BLaER1 treated with 17β-estradiol and CSF1 and Interleukin-3, amounts not matched to agents 10 nM and 100 nM (cell line): ENCODE data around the gene LRP6.
A peak's percentile ranks its signal among the peaks of the same experiment; 100 is the strongest.
"Not testable (repeated sequence)": the region's sequence is repeated elsewhere in the genome, so short reads cannot be mapped to it uniquely, and the experiment has no call there.

ENCODE experiments used
- H3K27ac ChIP-seq, 11 experiments: shearing (Covaris generic); formaldehyde crosslinking; 2 replicates each; pipeline ENCODE4 v1.8.1; 2022
- H3K27me3 ChIP-seq, 11 experiments: shearing (Covaris generic); formaldehyde crosslinking; 2 replicates each; pipeline ENCODE4 v1.8.1; 2022
- H3K36me3 ChIP-seq, 11 experiments: shearing (Covaris generic); formaldehyde crosslinking; 2 replicates each; pipeline ENCODE4 v1.8.1; 2022
- H3K4me1 ChIP-seq, 10 experiments: shearing (Covaris generic); formaldehyde crosslinking; 2 replicates each; pipeline ENCODE4 v1.8.1; 2022
- H3K4me2 ChIP-seq, 11 experiments: shearing (Covaris generic); formaldehyde crosslinking; 2 replicates each; pipeline ENCODE4 v1.8.1; 2022
- H3K4me3 ChIP-seq, 10 experiments: shearing (Covaris generic); formaldehyde crosslinking; 2 replicates each; pipeline ENCODE4 v1.8.1; 2022
- H3K9ac ChIP-seq, 11 experiments: shearing (Covaris generic); formaldehyde crosslinking; 2 replicates each; pipeline ENCODE4 v1.8.1; 2022
- H3K9me3 ChIP-seq, 11 experiments: shearing (Covaris generic); formaldehyde crosslinking; replicated peaks in 1 of 11; 2 replicates each; pipeline ENCODE4 v1.8.1; 2022
- H4K20me1 ChIP-seq, 11 experiments: shearing (Covaris generic); formaldehyde crosslinking; 2 replicates each; pipeline ENCODE4 v1.8.1; 2022
- Cebpa-rat ChIP-seq, 11 experiments: shearing (Covaris generic); IDR thresholded peaks; 2 replicates each; pipeline ENCODE4 v1.8.1; 2022

LRP6 gene

DNA sequence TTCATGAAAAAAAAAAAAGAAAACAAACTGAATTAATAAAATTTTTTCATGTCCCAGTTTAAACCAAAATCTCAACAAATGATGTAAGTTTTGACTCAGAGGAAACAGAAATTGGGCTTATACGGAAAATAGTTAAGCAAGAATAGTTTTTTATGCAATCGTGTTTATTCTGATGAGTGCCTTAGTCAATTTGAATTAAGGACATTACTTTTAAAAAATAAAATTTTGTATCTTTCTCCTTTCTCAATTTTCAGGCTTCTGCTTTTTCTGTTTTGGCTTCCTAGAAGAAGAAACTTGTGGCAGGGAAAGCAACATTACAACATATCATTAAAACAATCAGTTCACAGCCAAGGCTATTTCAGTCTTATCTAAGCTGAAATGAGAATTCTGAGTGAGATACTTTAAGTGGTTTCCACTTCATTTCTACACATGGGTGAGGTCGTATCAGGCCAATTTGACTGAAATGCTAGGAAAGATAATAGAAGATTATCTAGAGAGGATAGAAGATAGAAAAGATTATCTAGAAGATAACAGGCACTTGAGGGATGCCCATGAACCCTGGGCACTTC lies 143.7 kb downstream of the LRP6 start:
- no peak overlapping the region for H3K9ac ChIP-seq
- TF ChIP-seq Cebpa-rat (IDR thresholded peaks at IDR 0.05), result no peak
- no peaks in the 10 kb centered on the region for H3K9me3 ChIP-seq
- no peaks in the 10 kb centered on the region for H3K27me3 ChIP-seq
- no peak overlapping the region for H3K4me2 ChIP-seq
- H3K36me3 ChIP-seq, result peaks cover 54 to 95% (median 89%) of the 10 kb centered on the region in 11 experiments
- H3K27ac ChIP-seq, result no peak overlapping the region
- H3K4me3 ChIP-seq, result no peak overlapping the region
- H4K20me1 ChIP-seq, result no peaks in the 10 kb centered on the region
- no peaks in the 10 kb centered on the region for H3K4me1 ChIP-seq

DNA sequence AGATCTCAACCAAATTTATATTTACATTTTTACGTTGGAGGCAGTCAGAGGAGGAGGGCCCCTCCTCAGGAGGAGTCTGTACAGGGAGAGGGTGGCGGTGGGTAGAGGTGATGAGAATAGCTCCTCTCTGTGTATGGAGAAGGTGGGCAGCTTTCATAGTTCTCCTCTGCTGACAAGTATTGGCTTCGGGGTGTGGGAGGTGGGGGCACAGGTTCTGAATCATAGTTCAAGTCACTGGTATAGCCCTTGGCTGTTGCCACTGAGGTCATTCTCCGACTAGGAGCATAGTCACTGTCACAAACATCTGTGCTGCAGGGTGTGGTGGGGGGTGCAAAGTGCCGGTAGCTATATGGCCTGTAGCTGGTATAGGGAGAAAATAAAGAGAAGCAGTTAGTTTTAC lies 145.8 kb downstream of the LRP6 start:
- Histone ChIP-seq H3K9me3 (no peaks in the 10 kb centered on the region), H3K36me3 (peaks cover 46 to 77% (median 72%) of the 10 kb centered on the region in 11 experiments), H3K27ac (no peak overlapping the region), H3K27me3 (no peaks in the 10 kb centered on the region), H3K4me3 (no peak overlapping the region), H3K9ac (no peak overlapping the region), H3K4me1 (no peaks in the 10 kb centered on the region), H3K4me2 (no peak overlapping the region), H4K20me1 (no peaks in the 10 kb centered on the region)
- TF ChIP-seq Cebpa-rat (IDR thresholded peaks at IDR 0.05), result no peak

DNA sequence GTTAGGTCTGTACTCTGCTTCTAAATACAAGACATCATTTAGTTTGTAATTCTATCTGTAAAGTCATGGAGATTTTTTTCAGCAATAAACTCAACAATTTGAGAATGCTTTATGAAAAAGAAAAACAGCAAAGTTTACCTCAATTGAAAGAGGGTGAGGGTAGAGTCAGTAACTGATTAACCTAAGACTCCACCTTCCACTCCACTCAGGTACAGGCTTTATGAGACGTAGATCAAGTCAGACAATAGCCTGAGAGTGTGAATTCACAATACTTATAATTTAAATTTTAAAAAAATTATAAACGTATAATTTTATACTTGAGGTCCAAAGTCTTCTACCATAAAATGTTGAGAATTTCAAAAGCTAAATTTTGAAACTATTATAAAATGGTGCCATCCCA lies 150.2 kb downstream of the LRP6 start:
- H3K27me3 ChIP-seq, result no peaks in the 10 kb centered on the region
- H3K36me3 ChIP-seq, result peaks cover 24 to 74% (median 50%) of the 10 kb centered on the region in 11 experiments; a peak in 21 of 22 replicates
- TF ChIP-seq Cebpa-rat (IDR thresholded peaks at IDR 0.05), result no peak
- no peak overlapping the region for H3K4me2 ChIP-seq
- H4K20me1 ChIP-seq, result no peaks in the 10 kb centered on the region
- H3K4me3 ChIP-seq, result no peak overlapping the region
- H3K4me1 ChIP-seq, result no peaks in the 10 kb centered on the region
- no peak overlapping the region for H3K27ac ChIP-seq
- peaks cover 0 to 3% (median 0%) of the 10 kb centered on the region in 11 experiments; a peak in 2 of 22 replicates for H3K9me3 ChIP-seq
- H3K9ac ChIP-seq, result no peak overlapping the region

DNA sequence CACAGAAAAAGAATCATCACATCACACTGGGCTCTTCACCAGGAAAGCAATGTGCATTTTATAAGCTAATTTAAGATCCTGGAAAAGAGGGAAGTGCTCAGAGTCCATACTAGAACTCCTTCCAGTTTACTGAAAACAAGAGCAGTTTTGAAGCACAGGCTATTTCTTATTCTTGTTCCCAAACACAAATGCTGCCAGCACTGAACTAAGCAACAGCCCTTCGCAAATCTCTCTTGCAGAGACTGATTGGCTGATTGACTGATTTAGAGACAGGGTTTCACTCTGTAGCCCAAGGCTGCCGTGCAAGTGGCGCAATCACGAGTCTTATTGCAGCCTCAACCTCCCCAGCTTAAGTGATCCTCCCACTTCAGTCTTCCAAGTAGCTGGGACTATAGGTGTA lies 151.3 kb downstream of the LRP6 start:
- H3K27me3 ChIP-seq, result no peaks in the 10 kb centered on the region
- peaks cover 12 to 62% (median 38%) of the 10 kb centered on the region in 11 experiments; a peak in 20 of 22 replicates for H3K36me3 ChIP-seq
- no peak overlapping the region for H3K4me3 ChIP-seq
- H3K4me1 ChIP-seq, result no peaks in the 10 kb centered on the region
- no peak overlapping the region for H3K9ac ChIP-seq
- TF ChIP-seq Cebpa-rat (IDR thresholded peaks at IDR 0.05), result no peak
- no peak overlapping the region for H3K27ac ChIP-seq
- H4K20me1 ChIP-seq, result no peaks in the 10 kb centered on the region
- no peak overlapping the region for H3K4me2 ChIP-seq
- peaks cover 4 to 11% (median 7%) of the 10 kb centered on the region in 11 experiments; a peak in 15 of 22 replicates for H3K9me3 ChIP-seq

DNA sequence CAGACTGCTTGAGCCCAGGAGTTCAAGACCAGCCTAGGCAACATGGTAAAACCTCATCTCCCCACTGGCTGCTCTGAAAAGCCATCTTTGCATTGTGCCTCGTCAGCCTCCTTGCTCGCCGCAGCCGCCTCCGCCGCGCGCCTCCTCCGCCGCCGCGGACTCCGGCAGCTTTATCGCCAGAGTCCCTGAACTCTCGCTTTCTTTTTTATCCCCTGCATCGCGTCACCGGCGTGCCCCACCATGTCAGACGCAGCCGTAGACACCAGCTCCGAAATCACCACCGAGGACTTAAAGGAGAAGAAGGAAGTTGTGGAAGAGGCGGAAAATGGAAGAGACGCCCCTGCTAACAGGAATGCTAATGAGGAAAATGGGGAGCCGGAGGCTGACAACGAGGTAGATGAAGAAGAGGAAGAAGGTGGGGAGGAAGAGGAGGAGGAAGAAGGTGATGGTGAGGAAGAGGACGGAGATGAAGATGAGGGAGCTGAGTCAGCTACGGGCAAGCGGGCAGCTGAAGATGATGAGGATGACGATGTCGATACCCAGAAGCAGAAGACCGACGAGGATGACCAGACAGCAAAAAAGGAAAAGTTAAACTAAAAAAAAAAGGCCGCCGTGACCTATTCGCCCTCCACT lies 155.8 kb downstream of the LRP6 start:
- not testable (repeated sequence) for H3K4me1 ChIP-seq, H3K27ac ChIP-seq, H3K4me2 ChIP-seq, H3K9ac ChIP-seq, H3K4me3 ChIP-seq, H4K20me1 ChIP-seq, H3K27me3 ChIP-seq
- peaks cover 34 to 45% (median 37%) of the 10 kb centered on the region in 11 experiments for H3K9me3 ChIP-seq
- H3K36me3 ChIP-seq, result peaks cover 9 to 52% (median 24%) of the 10 kb centered on the region in 11 experiments; a peak in 16 of 22 replicates

DNA sequence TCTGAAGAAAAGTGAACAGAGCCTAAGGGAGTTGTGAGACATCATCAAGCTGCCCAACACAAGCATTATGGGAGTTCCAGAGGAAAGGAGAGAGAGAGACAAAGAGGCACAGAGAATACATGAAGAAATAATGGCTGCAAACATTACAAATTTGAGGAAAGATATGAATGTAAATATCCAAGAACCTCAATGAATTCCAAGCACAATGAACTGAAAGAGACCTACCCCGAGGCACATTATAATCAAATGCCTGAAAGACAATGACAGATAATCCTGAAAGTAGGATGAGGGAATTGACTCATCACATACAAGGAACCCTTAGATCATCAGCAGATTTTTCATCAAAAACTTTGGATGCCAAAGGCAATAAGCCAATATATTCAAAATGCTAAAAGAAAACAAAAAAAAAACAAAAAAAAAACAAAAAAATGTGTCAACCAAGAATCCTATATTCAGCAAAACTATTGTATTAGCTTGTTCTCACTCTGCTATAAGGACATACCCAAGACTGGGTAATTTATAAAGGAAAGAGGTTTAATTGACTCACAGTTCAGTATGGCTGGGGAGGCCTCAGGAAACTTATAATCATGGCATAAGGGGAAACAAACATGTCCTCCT lies 158.3 kb downstream of the LRP6 start:
- no peaks in the 10 kb centered on the region for H3K27me3 ChIP-seq
- peaks cover 0 to 7% (median 0%) of the 10 kb centered on the region in 10 experiments; a peak in 1 of 20 replicates for H3K4me1 ChIP-seq
- H3K4me3 ChIP-seq, result no peak overlapping the region
- H3K4me2 ChIP-seq, result no peak overlapping the region
- H3K9me3 ChIP-seq, result peaks cover 34 to 53% (median 43%) of the 10 kb centered on the region in 11 experiments
- H3K36me3 ChIP-seq, result peaks cover 8 to 33% (median 23%) of the 10 kb centered on the region in 11 experiments; a peak in 16 of 22 replicates
- no peaks in the 10 kb centered on the region for H4K20me1 ChIP-seq
- no peak overlapping the region for H3K9ac ChIP-seq
- H3K27ac ChIP-seq, result no peak overlapping the region
- TF ChIP-seq Cebpa-rat (IDR thresholded peaks at IDR 0.05), result no peak

DNA sequence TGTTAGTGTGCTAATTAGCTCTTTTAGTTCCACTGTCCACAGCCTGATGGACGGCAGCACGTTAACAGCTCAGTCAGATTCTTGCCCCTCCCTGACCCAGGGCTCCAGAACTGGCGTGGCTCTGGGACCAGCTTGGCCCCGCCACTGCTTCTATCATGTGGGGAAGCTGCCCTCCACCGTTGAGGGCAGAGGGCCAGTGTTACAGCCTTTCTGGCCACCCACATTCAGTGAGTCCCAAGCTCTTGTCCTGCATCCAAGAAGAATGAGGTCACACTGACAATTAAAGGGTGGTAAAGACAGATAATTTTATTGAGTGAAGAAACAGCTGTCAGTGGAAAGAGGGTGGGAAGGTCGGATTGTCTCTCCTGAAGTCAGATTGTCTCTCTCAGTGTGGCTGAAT lies 159.2 kb downstream of the LRP6 start:
- no peak for TF ChIP-seq Cebpa-rat (IDR thresholded peaks at IDR 0.05)
- no peak overlapping the region for H3K27ac ChIP-seq
- no peaks in the 10 kb centered on the region for H3K27me3 ChIP-seq
- H3K9me3 ChIP-seq, result peaks cover 34 to 53% (median 43%) of the 10 kb centered on the region in 11 experiments
- H3K4me1 ChIP-seq, result peaks cover 0 to 7% (median 0%) of the 10 kb centered on the region in 10 experiments; a peak in 1 of 20 replicates
- no peak overlapping the region for H3K4me3 ChIP-seq
- no peaks in the 10 kb centered on the region for H4K20me1 ChIP-seq
- peaks cover 2 to 30% (median 16%) of the 10 kb centered on the region in 11 experiments; a peak in 15 of 22 replicates for H3K36me3 ChIP-seq
- no peak overlapping the region for H3K9ac ChIP-seq
- H3K4me2 ChIP-seq, result no peak overlapping the region

DNA sequence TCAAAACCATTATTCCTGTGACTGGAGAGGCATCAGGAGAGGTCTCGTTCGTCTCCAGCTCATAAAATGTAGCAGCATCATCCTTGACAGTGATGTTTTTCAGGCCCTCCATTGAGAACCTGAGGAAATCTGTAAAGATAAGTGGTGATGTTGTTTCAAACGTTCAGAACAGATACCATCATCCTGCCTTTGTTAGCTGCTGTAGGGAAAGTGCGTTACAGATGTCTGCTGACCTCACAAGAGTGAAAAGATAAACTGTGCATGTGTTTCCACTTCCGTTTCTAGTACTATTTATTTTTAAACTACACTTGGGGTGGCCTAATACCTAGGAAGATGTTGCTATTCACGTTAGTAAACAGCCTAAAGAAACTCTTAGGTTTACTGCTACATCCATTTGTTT lies 167.7 kb downstream of the LRP6 start:
- no peak overlapping the region for H3K9ac ChIP-seq
- H3K4me3 ChIP-seq, result no peak overlapping the region
- TF ChIP-seq Cebpa-rat (IDR thresholded peaks at IDR 0.05), result no peak
- peaks cover 0 to 5% (median 0%) of the 10 kb centered on the region in 11 experiments; a peak in 3 of 22 replicates for H3K36me3 ChIP-seq
- no peak overlapping the region for H3K27ac ChIP-seq
- H4K20me1 ChIP-seq, result no peaks in the 10 kb centered on the region
- peaks cover 0 to 11% (median 10%) of the 10 kb centered on the region in 10 experiments; a peak in 18 of 20 replicates for H3K4me1 ChIP-seq
- peak overlapping the region in 9 of 11 experiments; percentile 2 to 52 (median 30); a peak in 14 of 22 replicates for H3K4me2 ChIP-seq
- peaks cover 0 to 7% (median 5%) of the 10 kb centered on the region in 11 experiments; a peak in 4 of 22 replicates for H3K9me3 ChIP-seq
- H3K27me3 ChIP-seq, result no peaks in the 10 kb centered on the region

DNA sequence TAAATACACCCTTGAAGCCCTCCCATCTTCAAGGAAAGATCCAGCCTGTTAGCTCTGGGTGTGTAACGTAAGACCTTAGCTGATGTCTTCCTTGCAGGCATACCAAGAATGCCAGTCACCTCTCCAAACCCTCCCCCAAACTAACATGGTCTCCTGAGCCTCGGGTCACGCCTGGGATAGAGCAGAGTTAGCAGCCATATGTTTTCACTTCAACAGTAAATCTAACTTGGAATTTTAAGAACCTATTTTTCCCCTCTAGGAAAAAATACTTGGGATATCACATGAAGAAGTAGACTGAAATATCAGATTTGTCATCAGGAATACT lies 168.2 kb downstream of the LRP6 start:
- H4K20me1 ChIP-seq, result no peaks in the 10 kb centered on the region
- H3K27me3 ChIP-seq, result no peaks in the 10 kb centered on the region
- no peak overlapping the region for H3K4me3 ChIP-seq
- peaks cover 0 to 2% (median 0%) of the 10 kb centered on the region in 11 experiments; a peak in 3 of 22 replicates for H3K36me3 ChIP-seq
- no peak overlapping the region for H3K27ac ChIP-seq
- no peak overlapping the region for H3K9ac ChIP-seq
- peaks cover 0 to 11% (median 10%) of the 10 kb centered on the region in 10 experiments; a peak in 18 of 20 replicates for H3K4me1 ChIP-seq
- TF ChIP-seq Cebpa-rat (IDR thresholded peaks at IDR 0.05), result no peak
- H3K4me2 ChIP-seq, result peak overlapping the region in 5 of 11 experiments; percentile 24 to 52 (median 48); a peak in 7 of 22 replicates
- H3K9me3 ChIP-seq, result peaks cover 0 to 2% (median under 1%) of the 10 kb centered on the region in 11 experiments; a peak in 3 of 22 replicates
